Fibroblast of villous mesenchyme (primary cell): ENCODE results near the gene BECN2. TPM values are rescaled to one million over a fixed set of nuclear protein-coding genes. Genes with fewer than 3 reads are reported as not detected.

ENCODE experiments used
- DNase-seq: peaks from one replicate; pipeline ENCODE4 v3.0.0-alpha.2; 2010; ENCODE audit warnings: low read depth
- H3K4me3 ChIP-seq: 2 replicates; pipeline ENCODE4 v1.5.1; 2011; ENCODE audit warnings: low read depth, mild to moderate bottlenecking, low read length
- CTCF ChIP-seq: IDR thresholded peaks from 2 replicates; pipeline ENCODE4 v1.5.1; 2012; ENCODE audit warnings: low read depth, mild to moderate bottlenecking, low read length; ENCODE audit not compliant: insufficient read depth
- total RNA-seq: library from RNA; depleted of rRNA; stranded (reverse); fragments of >200 nt; gene quantifications from 2 replicates; pipeline ENCODE4 v1.2.3, GENCODE V29; 2012

The BECN2 gene
- total RNA-seq, 1 donor, result not detected

- H3K4me3 ChIP-seq, result no peak overlapping the region
- no peak for TF ChIP-seq CTCF
- DNase-seq, result peak; percentile 36
These were observed 44.9 kb downstream of the BECN2 start for GRCh38 chr1:242002510-242002909.

GRCh38 chr1:242004751-242005495 is 47.4 kb downstream of the BECN2 start:
- DNase-seq, result no peak
- no peak overlapping the region for H3K4me3 ChIP-seq
- TF ChIP-seq CTCF, result no peak

- DNase-seq, result no peak
- no peak for TF ChIP-seq CTCF
- no peak overlapping the region for H3K4me3 ChIP-seq
These were observed 48.4 kb downstream of the BECN2 start for GRCh38 chr1:242005866-242006535.

- DNase-seq, result no peak
- no peak for TF ChIP-seq CTCF
- no peak overlapping the region for H3K4me3 ChIP-seq
These were observed 49.4 kb downstream of the BECN2 start for GRCh38 chr1:242006976-242007375.

Other genes with a start within 250 kb of the BECN2 start
- 7.7 and 12.5 TPM in 2 replicates for gene EXO1, start 109.6 kb upstream of the BECN2 start, total RNA-seq
- gene MAP1LC3C, start 41.3 kb downstream of the BECN2 start, total RNA-seq, result under 0.01 TPM in 2 replicates